Stimulated activated CD4-positive, alpha-beta T cell treated with anti-CD3 and anti-CD28 coated beads, Interleukin-1b, Interleukin-23, amount 100 ng/mL, for 48 hours (primary cell): Measurements from ENCODE around the gene ZNF280A.

Experiments used
- DNase-seq: peaks from one replicate; pipeline ENCODE4 v3.0.0-alpha.2; 2020

ZNF280A gene

DNA sequence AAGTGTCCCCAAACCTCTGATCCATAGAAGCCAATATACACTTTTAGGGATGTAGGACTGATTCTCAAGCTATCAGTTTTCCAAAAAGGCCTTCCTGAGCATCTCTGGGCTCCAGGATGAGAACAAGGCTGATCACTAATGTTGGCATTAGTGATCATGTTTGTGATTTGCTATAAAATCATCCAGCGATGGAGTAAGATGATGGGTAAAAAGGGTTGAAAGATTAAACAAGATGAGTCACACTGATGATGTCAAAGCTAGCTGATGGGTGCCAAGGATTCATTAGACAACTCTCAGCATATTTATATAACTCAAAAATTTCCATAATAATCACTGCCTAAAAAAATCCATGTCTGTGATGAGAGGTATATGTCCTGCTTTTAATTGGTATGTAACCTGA is 54.3 kb downstream of the ZNF280A start:
- DNase-seq: no peak

DNA sequence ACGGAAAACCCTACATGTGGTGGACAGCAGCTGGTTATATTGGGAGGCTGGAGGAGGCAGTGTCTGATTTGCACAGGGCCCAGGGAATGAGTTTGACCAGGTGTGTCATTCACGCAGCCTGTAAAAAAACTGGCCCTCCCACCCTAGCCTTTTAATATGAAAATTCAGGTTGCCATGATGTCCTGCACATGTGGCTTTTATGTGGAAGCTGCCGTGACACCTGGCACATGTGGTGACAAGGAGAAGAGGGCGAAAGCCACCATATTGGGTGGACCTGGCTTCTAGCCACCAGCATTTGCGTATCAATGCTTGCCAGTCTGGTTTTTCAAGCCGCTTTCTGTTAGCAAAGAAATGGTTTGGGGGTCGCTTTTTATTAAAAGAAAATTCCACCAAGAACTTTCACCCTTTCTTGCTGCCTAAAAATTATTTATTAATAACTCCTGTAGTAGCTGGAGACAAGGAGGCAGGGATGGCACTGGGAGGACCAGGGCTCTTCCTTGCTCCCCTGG is 54.9 kb downstream of the ZNF280A start:
- DNase-seq: no peak

DNA sequence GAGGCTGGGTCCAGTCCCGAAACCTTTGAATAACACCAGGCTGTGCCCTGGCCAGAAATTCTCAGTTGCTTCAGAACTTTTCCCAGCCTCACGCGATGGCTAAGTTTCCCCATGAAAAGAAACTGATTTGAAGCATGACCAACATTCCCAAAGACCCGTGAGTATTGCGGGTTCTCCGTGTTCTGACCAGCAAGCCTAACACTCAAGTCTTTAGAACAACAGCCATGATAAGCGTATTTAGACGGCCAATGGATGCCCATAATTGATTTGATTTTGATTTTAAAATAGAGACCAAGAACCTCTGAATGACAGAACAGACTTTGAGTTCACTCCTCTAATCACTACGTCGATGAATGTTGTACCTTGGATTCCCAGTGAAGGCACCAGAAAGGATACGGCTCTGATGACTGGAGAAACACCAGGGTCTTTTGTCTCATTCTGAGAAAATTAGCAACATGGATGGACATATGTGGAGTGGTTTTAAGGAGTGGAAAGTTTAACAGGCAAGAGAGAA is 55.5 kb downstream of the ZNF280A start:
- DNase-seq: no peak

DNA sequence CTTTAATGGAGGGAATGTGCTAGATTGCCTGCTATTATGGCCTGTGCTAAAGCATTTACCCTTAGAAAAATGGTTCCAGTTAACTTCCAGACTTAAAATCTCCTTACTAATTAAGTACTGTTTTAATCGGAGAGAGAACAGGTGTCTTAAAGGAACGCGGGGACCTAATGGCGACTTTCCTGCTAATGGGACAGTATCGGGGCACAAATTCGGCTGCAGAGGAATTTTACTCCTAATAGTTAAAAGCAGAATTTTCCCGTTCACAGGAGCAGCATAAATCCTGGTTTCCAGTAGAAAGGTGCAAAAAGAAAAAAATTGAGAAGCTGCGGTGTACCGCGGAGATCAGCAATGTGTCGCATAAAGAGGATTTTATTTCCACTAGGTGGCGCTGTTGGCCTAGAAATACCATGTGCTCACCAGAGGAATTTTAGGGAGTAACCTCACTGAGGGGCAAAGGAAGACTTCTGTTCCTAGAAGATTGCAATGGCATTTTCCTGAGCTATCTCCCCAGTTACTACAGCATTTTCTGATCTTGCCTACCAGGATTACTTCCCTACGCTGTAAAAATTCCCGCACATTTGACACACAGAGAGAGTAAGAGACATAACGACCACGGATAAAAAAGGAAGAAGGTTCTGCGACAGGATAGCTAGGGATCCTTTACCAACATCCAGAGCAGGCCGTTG is 56.1 kb downstream of the ZNF280A start:
- DNase-seq: peak; percentile 29
